Neuronal stem cell (in vitro differentiated cells): ENCODE measurements around the gene DAPK2.

Experiments used
- DNase-seq: peaks from one replicate; pipeline ENCODE4 v3.0.0-alpha.2; 2013; ENCODE audit warnings: low spot score
- H2AFZ ChIP-seq: one replicate; pipeline ENCODE4 v1.6.1; 2013; ENCODE audit warnings: mild to moderate bottlenecking, low read length, inconsistent platforms
- H2AK5ac ChIP-seq: 2 replicates; pipeline ENCODE4 v1.6.1; 2013; ENCODE audit warnings: low read depth, mild to moderate bottlenecking, inconsistent platforms, low read length, moderate library complexity, mixed read lengths
- H2BK120ac ChIP-seq: 2 replicates; pipeline ENCODE4 v1.6.1; 2013; ENCODE audit warnings: low read depth, mild to moderate bottlenecking, inconsistent platforms, low read length, moderate library complexity, mixed read lengths
- H2BK12ac ChIP-seq: one replicate; pipeline ENCODE4 v1.6.1; 2013; ENCODE audit warnings: low read length, inconsistent platforms
- H2BK15ac ChIP-seq: 2 replicates; pipeline ENCODE4 v1.6.1; 2013; ENCODE audit warnings: mild to moderate bottlenecking, low read length, inconsistent platforms, mixed read lengths
- H2BK5ac ChIP-seq: one replicate; pipeline ENCODE4 v1.6.1; 2013; ENCODE audit warnings: inconsistent platforms, mild to moderate bottlenecking, low read length, moderate library complexity
- H3K14ac ChIP-seq: one replicate; pipeline ENCODE4 v1.6.1; 2013; ENCODE audit warnings: low read length, inconsistent platforms
- H3K18ac ChIP-seq: 2 replicates; pipeline ENCODE4 v1.6.1; 2013; ENCODE audit warnings: low read length, inconsistent platforms
- H3K23ac ChIP-seq: 2 replicates; pipeline ENCODE4 v1.6.1; 2013; ENCODE audit warnings: low read depth, mild to moderate bottlenecking, mixed read lengths, low read length, inconsistent platforms; ENCODE audit not compliant: poor library complexity
- H3K27ac ChIP-seq: replicated peaks from 3 replicates; pipeline ENCODE4 v1.5.1; 2013; ENCODE audit warnings: low read length, inconsistent platforms
- H3K27me3 ChIP-seq, 3 experiments: 2 replicates each; pipeline ENCODE4 v1.6.1; 2013; ENCODE audit warnings: low read length in 3 of 3, mild to moderate bottlenecking in 2 of 3, inconsistent platforms in 1 of 3, low read depth in 1 of 3, mixed read lengths in 1 of 3, moderate library complexity in 1 of 3; ENCODE audit not compliant: control insufficient read depth in 3 of 3, insufficient read depth in 3 of 3
- H3K36me3 ChIP-seq, 2 donors: replicated peaks in 1 of 2; 2 replicates each; pipeline ENCODE4 v1.6.1; 2013; ENCODE audit warnings: low read length in 2 of 2; ENCODE audit not compliant: control insufficient read depth in 2 of 2, insufficient read depth in 2 of 2
- H3K4ac ChIP-seq: 2 replicates; pipeline ENCODE4 v1.6.1; 2013; ENCODE audit warnings: inconsistent platforms, mild to moderate bottlenecking, low read length, moderate library complexity
- H3K4me1 ChIP-seq, 2 donors: 1 replicate in 1 of 2; 2 replicates in 1 of 2; pipeline ENCODE4 v1.6.1; 2013; ENCODE audit warnings: low read length in 2 of 2, low read depth in 1 of 2; ENCODE audit not compliant: control insufficient read depth in 2 of 2, insufficient read depth in 1 of 2
- H3K4me2 ChIP-seq: one replicate; pipeline ENCODE4 v1.6.1; 2013; ENCODE audit warnings: mild to moderate bottlenecking, low read length, inconsistent platforms; ENCODE audit not compliant: insufficient read depth, poor library complexity, severe bottlenecking
- H3K4me3 ChIP-seq, 2 donors: 2 replicates each; pipeline ENCODE4 v1.5.1; 2013; ENCODE audit warnings: low read length in 2 of 2, mild to moderate bottlenecking in 2 of 2, inconsistent platforms in 1 of 2, moderate library complexity in 1 of 2
- H3K79me1 ChIP-seq: one replicate; pipeline ENCODE4 v1.6.1; 2013; ENCODE audit warnings: low read depth, mild to moderate bottlenecking, inconsistent platforms, low read length, moderate library complexity
- H3K9ac ChIP-seq: one replicate; pipeline ENCODE4 v1.6.1; 2013; ENCODE audit warnings: mild to moderate bottlenecking, low read depth, low read length, inconsistent platforms; ENCODE audit not compliant: poor library complexity
- H3K9me3 ChIP-seq, 2 donors: replicated peaks in 1 of 2; 2 replicates each; pipeline versions ENCODE3 to v1.6.1; 2013; ENCODE audit warnings: low read length in 2 of 2, mild to moderate bottlenecking in 2 of 2, inconsistent platforms in 1 of 2, low read depth in 1 of 2, mixed read lengths in 1 of 2, moderate library complexity in 1 of 2; ENCODE audit not compliant: control insufficient read depth in 2 of 2, insufficient read depth in 1 of 2
- H4K8ac ChIP-seq: one replicate; pipeline ENCODE4 v1.6.1; 2013; ENCODE audit warnings: low read depth, mild to moderate bottlenecking, inconsistent platforms, low read length, moderate library complexity
- H4K91ac ChIP-seq: one replicate; pipeline ENCODE4 v1.6.1; 2013; ENCODE audit warnings: low read length, low read depth, mild to moderate bottlenecking, inconsistent platforms; ENCODE audit not compliant: poor library complexity
- WGBS, 2 donors: extraction: QIAGEN DNeasy Blood & Tissue Kit; methylation state at CpG; one replicate each; pipeline ENCODE4 v1.1.7; 2013; ENCODE audit warnings: missing lambda C conversion rate in 2 of 2, mixed read lengths in 1 of 2; ENCODE audit not compliant: insufficient read length in 2 of 2, insufficient replicate concordance in 1 of 2; ENCODE audit errors: extremely low coverage in 2 of 2; 5-methylcytosine and 5-hydroxymethylcytosine counted together

DAPK2 gene

GRCh38 chr15:63899193-63899592, 147.1 kb downstream of the DAPK2 start:
- Histone ChIP-seq H2BK15ac (no peak overlapping the region), H3K36me3 (no peaks in the 10 kb centered on the region), H2BK120ac (no peak overlapping the region), H3K4me1 (peaks cover 11 to 16% of the 10 kb centered on the region in 2 donors), H3K14ac (no peak overlapping the region), H3K9ac (no peak overlapping the region), H4K8ac (no peak overlapping the region), H3K79me1 (no peaks in the 10 kb centered on the region), H2BK5ac (peak overlapping the region; percentile 8), H2AK5ac (no peak overlapping the region), H3K4me2 (no peak overlapping the region), H3K4ac (no peak overlapping the region), H3K4me3 (no peak overlapping the region), H3K18ac (no peak overlapping the region), H3K27ac (no peak overlapping the region), H4K91ac (no peak overlapping the region), H3K9me3 (no peaks in the 10 kb centered on the region), H3K23ac (no peak overlapping the region), H3K27me3 (no peaks in the 10 kb centered on the region), H2BK12ac (no peak overlapping the region), H2AFZ (no peak overlapping the region)
- DNase-seq, result no peak
- no CpG with 5 or more reads among the region's 7 CpGs for WGBS, 2 donors

GRCh38 chr15:63896336-63897115, 149.8 kb downstream of the DAPK2 start:
- Histone ChIP-seq H2BK15ac (no peak overlapping the region), H2BK5ac (no peak overlapping the region), H3K4me2 (no peak overlapping the region), H3K4me3 (no peak overlapping the region), H3K79me1 (no peaks in the 10 kb centered on the region), H2AFZ (peak overlapping the region; percentile 54), H3K4ac (no peak overlapping the region), H3K9ac (no peak overlapping the region), H3K4me1 (peaks cover 11 to 16% of the 10 kb centered on the region in 2 donors), H4K91ac (no peak overlapping the region), H3K14ac (no peak overlapping the region), H3K27ac (no peak overlapping the region), H3K9me3 (no peaks in the 10 kb centered on the region), H3K23ac (no peak overlapping the region), H4K8ac (no peak overlapping the region), H3K18ac (peak overlapping the region; percentile 13), H2AK5ac (no peak overlapping the region), H2BK12ac (peak overlapping the region; percentile 24), H3K36me3 (no peaks in the 10 kb centered on the region), H2BK120ac (no peak overlapping the region), H3K27me3 (no peaks in the 10 kb centered on the region)
- no peak for DNase-seq
- no CpG with 5 or more reads among the region's 15 CpGs for WGBS, 2 donors

GRCh38 chr15:63895787-63896218, 150.5 kb downstream of the DAPK2 start:
- peak overlapping the region; percentile 25 for H4K91ac ChIP-seq
- no peak overlapping the region for H3K4me3 ChIP-seq
- no CpG with 5 or more reads among the region's 8 CpGs for WGBS, 2 donors
- no peak overlapping the region for H2AK5ac ChIP-seq
- H2BK12ac ChIP-seq, result no peak overlapping the region
- H2AFZ ChIP-seq, result no peak overlapping the region
- peak overlapping the region; percentile 23 for H3K14ac ChIP-seq
- no peak overlapping the region for H2BK120ac ChIP-seq
- no peak overlapping the region for H2BK5ac ChIP-seq
- no peak overlapping the region for H3K4ac ChIP-seq
- H3K23ac ChIP-seq, result no peak overlapping the region
- no peaks in the 10 kb centered on the region for H3K27me3 ChIP-seq
- no peak for DNase-seq
- no peaks in the 10 kb centered on the region for H3K36me3 ChIP-seq
- H3K9me3 ChIP-seq, result no peaks in the 10 kb centered on the region
- H3K79me1 ChIP-seq, result no peaks in the 10 kb centered on the region
- H3K4me2 ChIP-seq, result no peak overlapping the region
- no peak overlapping the region for H3K9ac ChIP-seq
- H4K8ac ChIP-seq, result no peak overlapping the region
- H3K27ac ChIP-seq, result no peak overlapping the region
- peak overlapping the region; percentile 13 for H3K18ac ChIP-seq
- H3K4me1 ChIP-seq, result peaks cover 11 to 16% of the 10 kb centered on the region in 2 donors
- no peak overlapping the region for H2BK15ac ChIP-seq

GRCh38 chr15:63895194-63895593, 151.1 kb downstream of the DAPK2 start:
- Histone ChIP-seq H3K9ac (no peak overlapping the region), H2BK120ac (no peak overlapping the region), H3K4me2 (no peak overlapping the region), H2BK15ac (no peak overlapping the region), H2BK12ac (no peak overlapping the region), H3K9me3 (no peaks in the 10 kb centered on the region), H3K18ac (no peak overlapping the region), H2BK5ac (no peak overlapping the region), H3K23ac (no peak overlapping the region), H3K4me1 (peaks cover 11 to 16% of the 10 kb centered on the region in 2 donors), H3K27me3 (no peaks in the 10 kb centered on the region), H3K4me3 (no peak overlapping the region), H3K27ac (no peak overlapping the region), H3K36me3 (no peaks in the 10 kb centered on the region), H2AK5ac (no peak overlapping the region), H4K91ac (no peak overlapping the region), H3K14ac (no peak overlapping the region), H4K8ac (no peak overlapping the region), H3K79me1 (no peaks in the 10 kb centered on the region), H2AFZ (no peak overlapping the region), H3K4ac (no peak overlapping the region)
- DNase-seq, result no peak
- no CpG with 5 or more reads among the region's 6 CpGs for WGBS, 2 donors
